Adrenal gland (tissue), 12 donors: ENCODE measurements around the gene COMMD4. TPM values are rescaled to one million over a fixed set of nuclear protein-coding genes. Genes with fewer than 3 reads are reported as not detected.
A peak's percentile ranks its signal among the peaks of the same experiment; 100 is the strongest.

Experiments
- DNase-seq, 7 donors: peaks; one replicate each; pipeline ENCODE4 v3.0.0-alpha.2; 2019 to 2020
- H3K27ac ChIP-seq, 5 donors: fragments of 200-600 bp; sonication (generic) in 4 of 5; 1 replicate in 3 of 5; 2 replicates in 2 of 5; pipeline versions ENCODE4 v1.5.1 to v1.8.0; 2016 to 2020; ENCODE audit warnings: mild to moderate bottlenecking in 1 of 5
- H3K27me3 ChIP-seq: fragments of 200-600 bp; 2 replicates; pipeline ENCODE4 v1.8.0; 2021
- H3K36me3 ChIP-seq, 2 donors: fragments of 200-600 bp; replicated peaks in 1 of 2; 1 replicate in 1 of 2; 2 replicates in 1 of 2; pipeline versions ENCODE4 v1.5.1 to v1.8.0; 2018 to 2022
- H3K4me1 ChIP-seq, 2 donors: fragments of 200-600 bp; replicated peaks in 1 of 2; 1 replicate in 1 of 2; 2 replicates in 1 of 2; pipeline versions ENCODE4 v1.5.1 to v1.8.0; 2018 to 2021
- H3K4me3 ChIP-seq, 4 donors: fragments of 200-600 bp; sonication (generic) in 3 of 4; one replicate each; pipeline ENCODE4 v1.5.1; 2016 to 2018
- H3K9me3 ChIP-seq, 3 donors: fragments of 200-600 bp; sonication (generic) in 1 of 3; replicated peaks in 1 of 3; 1 replicate in 2 of 3; 2 replicates in 1 of 3; pipeline versions ENCODE4 v1.5.1 to v1.8.0; 2016 to 2021
- CTCF ChIP-seq, 6 experiments: fragments of 450-650 bp in 4 of 6; fragments of 200-600 bp in 2 of 6; sonication (generic) in 1 of 6; IDR thresholded peaks; 1 replicate in 5 of 6; 2 replicates in 1 of 6; pipeline versions ENCODE4 v1.5.1 to v1.8.0; 2016 to 2021; ENCODE audit warnings: antibody characterized with exemption in 6 of 6, mild to moderate bottlenecking in 2 of 6, moderate library complexity in 1 of 6
- POLR2A ChIP-seq, 2 donors: fragments of 450-650 bp; IDR thresholded peaks; one replicate each; pipeline ENCODE4 v1.6.1; 2017; ENCODE audit warnings: antibody characterized with exemption in 2 of 2, mild to moderate bottlenecking in 2 of 2, moderate library complexity in 1 of 2
- WGBS, 4 donors: extraction: QIAGEN DNeasy Blood & Tissue Kit in 2 of 4; methylation state at CpG; one replicate each; pipeline versions ENCODE4 v1.1.5 to v1.1.7; 2013 to 2017; 5-methylcytosine and 5-hydroxymethylcytosine counted together
- intact Hi-C, 2 donors: fragments of 100-400 bp; cut with DNase I; formaldehyde crosslinking; loops; one replicate each; pipeline versions ENCODE4 v1.14.1 to v1.15.0; 2022 to 2023
- polyA plus RNA-seq, 3 donors: library from polyadenylated mRNA; stranded (reverse); fragments of 200-250 nt in 2 of 3; fragments of 350-450 nt in 1 of 3; fragmentation: Illumina TruSeq in 1 of 3; extraction: RNeasy Lipid Tissue Mini Kit (QIAGEN cat#74804) in 1 of 3; gene quantifications; one replicate each; pipeline ENCODE4 v1.2.3, GENCODE V29; 2013 to 2014
- total RNA-seq, 9 donors: library from RNA; depleted of rRNA in 4 of 9; stranded (reverse); fragments of >200 nt in 4 of 9; fragments of 120-200 nt in 1 of 9; fragmentation: NEBNext Ultra II Directional in 1 of 9; extraction: Animal tissue kit (Norgen Biotek cat#: 25700) in 1 of 9; gene quantifications; one replicate each; pipeline versions ENCODE4 v1.1.0 to v1.2.4, GENCODE V29; 2013 to 2023
- donor health status: healthy with polysubstance abuse.
- donor health status: Bipolar disorder and iron deficiency.
- donor health status: DM: yes; HTN: yes; CAD: no.
- donor health status: DM: no; HTN: no; CAD: no.
- donor health status: DM: no; HTN: no; CAD: no.
- donor health status: DM: yes; HTN: yes; CAD: no.

COMMD4 gene
- total and polyA plus RNA-seq, 12 donors = 35.9 to 254 (median 126) TPM

GRCh38 chr15:75362642-75363249, 26.9 kb downstream of the COMMD4 start:
- Histone ChIP-seq H3K4me3 (no peak overlapping the region), H3K4me1 (peaks cover 22 to 41% of the 10 kb centered on the region in 2 donors), H3K27me3 (no peaks in the 10 kb centered on the region), H3K36me3 (peaks cover 0 to 74% of the 10 kb centered on the region in 2 donors), H3K27ac (peak overlapping the region; percentile 69 to 85 (median 73)), H3K9me3 (no peaks in the 10 kb centered on the region)
- intact Hi-C loops = no loop called here
- DNase-seq = peak in 2 of 7 donors; percentile 24 to 34
- no peak for TF ChIP-seq CTCF (IDR thresholded peaks at IDR 0.05)
- TF ChIP-seq POLR2A (IDR thresholded peaks at IDR 0.05) = no peak
- 62 to 76% (median 64%) methylated on average over 5 to 7 of the region's 7 CpGs for WGBS, 4 donors

GRCh38 chr15:75363786-75364185, 27.9 kb downstream of the COMMD4 start:
- Histone ChIP-seq H3K4me1 (peaks cover 22 to 43% of the 10 kb centered on the region in 2 donors), H3K27me3 (no peaks in the 10 kb centered on the region), H3K27ac (no peak overlapping the region), H3K36me3 (peaks cover 0 to 65% of the 10 kb centered on the region in 2 donors), H3K4me3 (no peak overlapping the region), H3K9me3 (no peaks in the 10 kb centered on the region)
- intact Hi-C loops = no loop called here
- no peak for DNase-seq
- TF ChIP-seq POLR2A (IDR thresholded peaks at IDR 0.05) (no peak), CTCF (IDR thresholded peaks at IDR 0.05) (no peak)
- 83 to 94% (median 92%) methylated on average over 7 to 9 of the region's 9 CpGs for WGBS, 4 donors

GRCh38 chr15:75364881-75365280, 29.0 kb downstream of the COMMD4 start:
- peaks cover 0 to 54% of the 10 kb centered on the region in 2 donors for H3K36me3 ChIP-seq
- no peaks in the 10 kb centered on the region for H3K9me3 ChIP-seq
- H3K27me3 ChIP-seq = no peaks in the 10 kb centered on the region
- intact Hi-C loops = no loop called here
- no peak for DNase-seq
- TF ChIP-seq POLR2A (IDR thresholded peaks at IDR 0.05) = no peak
- no peak overlapping the region for H3K4me3 ChIP-seq
- 90 to 96% (median 93%) methylated on average over 6 of the region's 6 CpGs for WGBS, 4 donors
- H3K27ac ChIP-seq = no peak overlapping the region
- peaks cover 29 to 51% of the 10 kb centered on the region in 2 donors for H3K4me1 ChIP-seq

GRCh38 chr15:75366163-75366562, 30.3 kb downstream of the COMMD4 start:
- Histone ChIP-seq H3K4me1 (peaks cover 22 to 38% of the 10 kb centered on the region in 2 donors), H3K9me3 (no peaks in the 10 kb centered on the region), H3K27me3 (no peaks in the 10 kb centered on the region), H3K4me3 (no peak overlapping the region), H3K36me3 (peaks cover 0 to 47% of the 10 kb centered on the region in 2 donors), H3K27ac (no peak overlapping the region)
- TF ChIP-seq CTCF (IDR thresholded peaks at IDR 0.05) (no peak), POLR2A (IDR thresholded peaks at IDR 0.05) (no peak)
- intact Hi-C loops = no loop called here
- DNase-seq = no peak
- WGBS, 4 donors = 89 to 100% (median 94%) methylated on average over 3 of the region's 3 CpGs

GRCh38 chr15:75367006-75367405, 31.1 kb downstream of the COMMD4 start:
- no peak for DNase-seq
- Histone ChIP-seq H3K4me3 (no peak overlapping the region), H3K27ac (peak overlapping the region in 2 of 5 donors; percentile 97 to 100), H3K36me3 (peaks cover 0 to 52% of the 10 kb centered on the region in 2 donors), H3K4me1 (peaks cover 15 to 30% of the 10 kb centered on the region in 2 donors), H3K27me3 (no peaks in the 10 kb centered on the region), H3K9me3 (no peaks in the 10 kb centered on the region)
- intact Hi-C loops = no loop called here
- TF ChIP-seq POLR2A (IDR thresholded peaks at IDR 0.05) (no peak), CTCF (IDR thresholded peaks at IDR 0.05) (no peak)
